Ammon's horn (tissue), 1 donor: ENCODE measurements around the gene COL17A1.

Experiments used
- DNase-seq: peaks from one replicate; pipeline ENCODE4 v3.0.0-alpha.2; 2016; ENCODE audit warnings: low spot score

COL17A1 gene

GRCh38 chr10:103985726-103986125 lies 100.0 kb downstream of the COL17A1 start:
- no peak for DNase-seq

- DNase-seq, result no peak
Observed at GRCh38 chr10:103983367-103983911, 102.2 kb downstream of the COL17A1 start.

- peak; percentile 52 for DNase-seq
Observed at GRCh38 chr10:103982639-103983038, 103.0 kb downstream of the COL17A1 start.
